H1 (cell line): ENCODE results near the gene MTX2. TPM values are rescaled to one million over a fixed set of nuclear protein-coding genes. Genes with fewer than 3 reads are reported as not detected.

Experiments
- NRF1 ChIP-seq: IDR thresholded peaks from 2 replicates; pipeline ENCODE4 v1.6.1; 2011; ENCODE audit warnings: mild to moderate bottlenecking, low read depth, low read length, improper control_type of control experiment
- POLR2AphosphoS5 ChIP-seq: IDR thresholded peaks from 2 replicates; pipeline ENCODE4 v1.6.1; 2011; ENCODE audit warnings: low read depth, low read length
- RAD21 ChIP-seq, 2 experiments: IDR thresholded peaks in 1 of 2; conservative IDR thresholded peaks in 1 of 2; 2 replicates each; pipeline ENCODE4 v1.6.1; 2011; ENCODE audit warnings: low read depth in 2 of 2, low read length in 2 of 2, improper control_type of control experiment in 1 of 2, inconsistent platforms in 1 of 2, mild to moderate bottlenecking in 1 of 2, moderate library complexity in 1 of 2
- polyA plus RNA-seq, 7 experiments: library from polyadenylated mRNA; depleted of rRNA in 3 of 7; stranded (reverse) in 5 of 7; unstranded in 2 of 7; fragments of >200 nt in 5 of 7; fragments of 200-250 nt in 2 of 7; gene quantifications; 1 replicate in 5 of 7; 2 replicates in 1 of 7; 4 replicates in 1 of 7; pipeline versions ENCODE4 v1.2.1 to v1.2.3, GENCODE V29; 2011 to 2013; ENCODE audit warnings: missing spikeins in 2 of 7, mixed read lengths in 2 of 7
- total RNA-seq: library from RNA; stranded (reverse); fragmentation: NEBNext Ultra II Directional; extraction: Animal tissue kit (Norgen Biotek cat#: 25700); gene quantifications from 2 replicates; pipeline ENCODE4 v1.2.1, GENCODE V29; 2021
- TF ChIP-seq, protein P1 (sequence below): IDR thresholded peaks from 2 replicates; pipeline ENCODE4 v1.6.1; 2011; ENCODE audit warnings: low read depth, mild to moderate bottlenecking, low read length; ENCODE audit not compliant: insufficient read depth
- TF ChIP-seq, protein P2 (sequence below): fragments of 300-600 bp; sonication (generic); IDR thresholded peaks from 2 replicates; pipeline ENCODE4 v1.7.1; 2012; ENCODE audit warnings: low read length, moderate library complexity, mild to moderate bottlenecking, inconsistent platforms; ENCODE audit not compliant: insufficient replicate concordance
- TF ChIP-seq, protein P3 (sequence below): IDR thresholded peaks from 2 replicates; pipeline ENCODE4 v1.6.1; 2012; ENCODE audit warnings: low read length, inconsistent platforms

MTX2 gene
- total and polyA plus RNA-seq, 2 of the 8 experiments (the other 6 are each of a cell fraction or from before 2014, with no cell fraction given): 33.5 to 38.3 TPM

DNA sequence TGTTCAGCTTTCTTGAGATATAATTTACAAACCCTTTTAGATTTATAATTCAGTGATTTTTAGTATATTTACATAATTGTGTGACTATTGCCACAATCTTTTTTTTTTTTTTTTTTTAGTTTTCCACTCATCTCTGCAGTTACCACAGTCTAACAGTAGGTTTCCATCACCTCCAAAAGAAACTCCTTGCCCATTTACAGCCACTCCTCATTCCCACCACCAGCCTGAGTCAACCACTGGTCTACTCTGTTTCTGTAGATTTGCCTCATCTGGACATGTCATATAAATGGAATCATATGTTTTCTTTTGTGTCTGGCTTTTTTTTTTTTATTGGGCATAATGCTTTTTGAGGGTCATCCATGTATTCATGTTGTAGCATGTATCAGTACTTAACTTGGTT is 16.1 kb downstream of the MTX2 start (continued):
- TF ChIP-seq, protein P1, sequence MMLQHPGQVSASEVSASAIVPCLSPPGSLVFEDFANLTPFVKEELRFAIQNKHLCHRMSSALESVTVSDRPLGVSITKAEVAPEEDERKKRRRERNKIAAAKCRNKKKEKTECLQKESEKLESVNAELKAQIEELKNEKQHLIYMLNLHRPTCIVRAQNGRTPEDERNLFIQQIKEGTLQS: no peak
- TF ChIP-seq NRF1 (no peak), POLR2AphosphoS5 (no peak), RAD21 (IDR thresholded peaks at IDR 0.05 in 1 of 2, conservative IDR thresholded peaks at IDR 0.05 in 1 of 2; ENCODE audit: low read depth in 2 of 2, low read length in 2 of 2) (no peak)
- TF ChIP-seq, protein P2, sequence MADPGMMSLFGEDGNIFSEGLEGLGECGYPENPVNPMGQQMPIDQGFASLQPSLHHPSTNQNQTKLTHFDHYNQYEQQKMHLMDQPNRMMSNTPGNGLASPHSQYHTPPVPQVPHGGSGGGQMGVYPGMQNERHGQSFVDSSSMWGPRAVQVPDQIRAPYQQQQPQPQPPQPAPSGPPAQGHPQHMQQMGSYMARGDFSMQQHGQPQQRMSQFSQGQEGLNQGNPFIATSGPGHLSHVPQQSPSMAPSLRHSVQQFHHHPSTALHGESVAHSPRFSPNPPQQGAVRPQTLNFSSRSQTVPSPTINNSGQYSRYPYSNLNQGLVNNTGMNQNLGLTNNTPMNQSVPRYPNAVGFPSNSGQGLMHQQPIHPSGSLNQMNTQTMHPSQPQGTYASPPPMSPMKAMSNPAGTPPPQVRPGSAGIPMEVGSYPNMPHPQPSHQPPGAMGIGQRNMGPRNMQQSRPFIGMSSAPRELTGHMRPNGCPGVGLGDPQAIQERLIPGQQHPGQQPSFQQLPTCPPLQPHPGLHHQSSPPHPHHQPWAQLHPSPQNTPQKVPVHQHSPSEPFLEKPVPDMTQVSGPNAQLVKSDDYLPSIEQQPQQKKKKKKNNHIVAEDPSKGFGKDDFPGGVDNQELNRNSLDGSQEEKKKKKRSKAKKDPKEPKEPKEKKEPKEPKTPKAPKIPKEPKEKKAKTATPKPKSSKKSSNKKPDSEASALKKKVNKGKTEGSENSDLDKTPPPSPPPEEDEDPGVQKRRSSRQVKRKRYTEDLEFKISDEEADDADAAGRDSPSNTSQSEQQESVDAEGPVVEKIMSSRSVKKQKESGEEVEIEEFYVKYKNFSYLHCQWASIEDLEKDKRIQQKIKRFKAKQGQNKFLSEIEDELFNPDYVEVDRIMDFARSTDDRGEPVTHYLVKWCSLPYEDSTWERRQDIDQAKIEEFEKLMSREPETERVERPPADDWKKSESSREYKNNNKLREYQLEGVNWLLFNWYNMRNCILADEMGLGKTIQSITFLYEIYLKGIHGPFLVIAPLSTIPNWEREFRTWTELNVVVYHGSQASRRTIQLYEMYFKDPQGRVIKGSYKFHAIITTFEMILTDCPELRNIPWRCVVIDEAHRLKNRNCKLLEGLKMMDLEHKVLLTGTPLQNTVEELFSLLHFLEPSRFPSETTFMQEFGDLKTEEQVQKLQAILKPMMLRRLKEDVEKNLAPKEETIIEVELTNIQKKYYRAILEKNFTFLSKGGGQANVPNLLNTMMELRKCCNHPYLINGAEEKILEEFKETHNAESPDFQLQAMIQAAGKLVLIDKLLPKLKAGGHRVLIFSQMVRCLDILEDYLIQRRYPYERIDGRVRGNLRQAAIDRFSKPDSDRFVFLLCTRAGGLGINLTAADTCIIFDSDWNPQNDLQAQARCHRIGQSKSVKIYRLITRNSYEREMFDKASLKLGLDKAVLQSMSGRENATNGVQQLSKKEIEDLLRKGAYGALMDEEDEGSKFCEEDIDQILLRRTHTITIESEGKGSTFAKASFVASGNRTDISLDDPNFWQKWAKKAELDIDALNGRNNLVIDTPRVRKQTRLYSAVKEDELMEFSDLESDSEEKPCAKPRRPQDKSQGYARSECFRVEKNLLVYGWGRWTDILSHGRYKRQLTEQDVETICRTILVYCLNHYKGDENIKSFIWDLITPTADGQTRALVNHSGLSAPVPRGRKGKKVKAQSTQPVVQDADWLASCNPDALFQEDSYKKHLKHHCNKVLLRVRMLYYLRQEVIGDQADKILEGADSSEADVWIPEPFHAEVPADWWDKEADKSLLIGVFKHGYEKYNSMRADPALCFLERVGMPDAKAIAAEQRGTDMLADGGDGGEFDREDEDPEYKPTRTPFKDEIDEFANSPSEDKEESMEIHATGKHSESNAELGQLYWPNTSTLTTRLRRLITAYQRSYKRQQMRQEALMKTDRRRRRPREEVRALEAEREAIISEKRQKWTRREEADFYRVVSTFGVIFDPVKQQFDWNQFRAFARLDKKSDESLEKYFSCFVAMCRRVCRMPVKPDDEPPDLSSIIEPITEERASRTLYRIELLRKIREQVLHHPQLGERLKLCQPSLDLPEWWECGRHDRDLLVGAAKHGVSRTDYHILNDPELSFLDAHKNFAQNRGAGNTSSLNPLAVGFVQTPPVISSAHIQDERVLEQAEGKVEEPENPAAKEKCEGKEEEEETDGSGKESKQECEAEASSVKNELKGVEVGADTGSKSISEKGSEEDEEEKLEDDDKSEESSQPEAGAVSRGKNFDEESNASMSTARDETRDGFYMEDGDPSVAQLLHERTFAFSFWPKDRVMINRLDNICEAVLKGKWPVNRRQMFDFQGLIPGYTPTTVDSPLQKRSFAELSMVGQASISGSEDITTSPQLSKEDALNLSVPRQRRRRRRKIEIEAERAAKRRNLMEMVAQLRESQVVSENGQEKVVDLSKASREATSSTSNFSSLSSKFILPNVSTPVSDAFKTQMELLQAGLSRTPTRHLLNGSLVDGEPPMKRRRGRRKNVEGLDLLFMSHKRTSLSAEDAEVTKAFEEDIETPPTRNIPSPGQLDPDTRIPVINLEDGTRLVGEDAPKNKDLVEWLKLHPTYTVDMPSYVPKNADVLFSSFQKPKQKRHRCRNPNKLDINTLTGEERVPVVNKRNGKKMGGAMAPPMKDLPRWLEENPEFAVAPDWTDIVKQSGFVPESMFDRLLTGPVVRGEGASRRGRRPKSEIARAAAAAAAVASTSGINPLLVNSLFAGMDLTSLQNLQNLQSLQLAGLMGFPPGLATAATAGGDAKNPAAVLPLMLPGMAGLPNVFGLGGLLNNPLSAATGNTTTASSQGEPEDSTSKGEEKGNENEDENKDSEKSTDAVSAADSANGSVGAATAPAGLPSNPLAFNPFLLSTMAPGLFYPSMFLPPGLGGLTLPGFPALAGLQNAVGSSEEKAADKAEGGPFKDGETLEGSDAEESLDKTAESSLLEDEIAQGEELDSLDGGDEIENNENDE: no peak
- TF ChIP-seq, protein P3, sequence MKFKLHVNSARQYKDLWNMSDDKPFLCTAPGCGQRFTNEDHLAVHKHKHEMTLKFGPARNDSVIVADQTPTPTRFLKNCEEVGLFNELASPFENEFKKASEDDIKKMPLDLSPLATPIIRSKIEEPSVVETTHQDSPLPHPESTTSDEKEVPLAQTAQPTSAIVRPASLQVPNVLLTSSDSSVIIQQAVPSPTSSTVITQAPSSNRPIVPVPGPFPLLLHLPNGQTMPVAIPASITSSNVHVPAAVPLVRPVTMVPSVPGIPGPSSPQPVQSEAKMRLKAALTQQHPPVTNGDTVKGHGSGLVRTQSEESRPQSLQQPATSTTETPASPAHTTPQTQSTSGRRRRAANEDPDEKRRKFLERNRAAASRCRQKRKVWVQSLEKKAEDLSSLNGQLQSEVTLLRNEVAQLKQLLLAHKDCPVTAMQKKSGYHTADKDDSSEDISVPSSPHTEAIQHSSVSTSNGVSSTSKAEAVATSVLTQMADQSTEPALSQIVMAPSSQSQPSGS: no peak
